Parathyroid adenoma (tissue), 2 donors: ENCODE measurements around the gene FAM162A.
"Not testable (repeated sequence)": the region's sequence is repeated elsewhere in the genome, so short reads cannot be mapped to it uniquely, and the experiment has no call there.

Experiments used
- H2AFZ ChIP-seq: fragments of 300-600 bp; sonication (generic); one replicate; pipeline ENCODE4 v1.7.0; 2017; ENCODE audit warnings: antibody characterized with exemption, mild to moderate bottlenecking
- H3K27ac ChIP-seq: fragments of 300-600 bp; sonication (generic); one replicate; pipeline ENCODE4 v1.7.0; 2017
- H3K27me3 ChIP-seq: fragments of 300-600 bp; sonication (generic); one replicate; pipeline ENCODE4 v1.7.0; 2017; ENCODE audit warnings: low read length; ENCODE audit not compliant: control insufficient read depth, insufficient read depth
- H3K36me3 ChIP-seq: fragments of 300-600 bp; sonication (generic); one replicate; pipeline ENCODE4 v1.7.0; 2017; ENCODE audit warnings: low read length; ENCODE audit not compliant: control insufficient read depth, insufficient read depth
- H3K4me1 ChIP-seq: fragments of 300-600 bp; sonication (generic); one replicate; pipeline ENCODE4 v1.7.0; 2017; ENCODE audit warnings: control low read depth
- H3K4me2 ChIP-seq: fragments of 300-600 bp; sonication (generic); one replicate; pipeline ENCODE4 v1.7.0; 2017; ENCODE audit warnings: low read length
- H3K4me3 ChIP-seq: fragments of 300-600 bp; sonication (generic); one replicate; pipeline ENCODE4 v1.7.0; 2017; ENCODE audit warnings: low read depth, low read length
- H3K79me2 ChIP-seq: fragments of 300-600 bp; sonication (generic); one replicate; pipeline ENCODE4 v1.7.0; 2017; ENCODE audit warnings: control low read depth
- H3K9ac ChIP-seq: fragments of 300-600 bp; sonication (generic); one replicate; pipeline ENCODE4 v1.7.0; 2017; ENCODE audit warnings: mild to moderate bottlenecking
- H3K9me3 ChIP-seq: fragments of 300-600 bp; sonication (generic); one replicate; pipeline ENCODE4 v1.7.0; 2017; ENCODE audit warnings: low read length; ENCODE audit not compliant: control insufficient read depth
- TF ChIP-seq, protein P1 (sequence below): fragments of 300-600 bp; sonication (generic); IDR thresholded peaks from one replicate; pipeline ENCODE4 v1.7.0; 2017; ENCODE audit warnings: antibody characterized with exemption, mild to moderate bottlenecking
- donor health status: primary hyperparathyroidism.

FAM162A gene

DNA sequence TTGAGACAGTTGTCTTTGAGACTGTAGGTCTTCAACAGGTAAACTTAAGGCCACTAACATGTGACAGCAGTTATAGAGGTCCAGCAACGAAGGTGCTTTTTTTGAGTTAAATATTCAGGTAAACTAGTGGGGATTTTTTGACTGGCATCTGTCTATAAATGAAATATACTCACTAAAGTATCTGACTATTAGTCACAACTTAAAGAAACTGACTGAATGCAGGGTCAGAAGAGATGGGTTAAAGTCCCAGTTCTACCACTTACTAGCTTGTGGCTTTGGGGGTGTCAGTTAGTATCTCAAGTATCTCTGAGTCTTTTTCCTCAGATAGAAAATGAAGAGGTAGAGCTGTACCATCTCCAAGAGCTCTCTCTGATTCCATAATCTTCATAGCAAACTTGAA, 18.9 kb upstream of the FAM162A start:
- TF ChIP-seq, protein P1, sequence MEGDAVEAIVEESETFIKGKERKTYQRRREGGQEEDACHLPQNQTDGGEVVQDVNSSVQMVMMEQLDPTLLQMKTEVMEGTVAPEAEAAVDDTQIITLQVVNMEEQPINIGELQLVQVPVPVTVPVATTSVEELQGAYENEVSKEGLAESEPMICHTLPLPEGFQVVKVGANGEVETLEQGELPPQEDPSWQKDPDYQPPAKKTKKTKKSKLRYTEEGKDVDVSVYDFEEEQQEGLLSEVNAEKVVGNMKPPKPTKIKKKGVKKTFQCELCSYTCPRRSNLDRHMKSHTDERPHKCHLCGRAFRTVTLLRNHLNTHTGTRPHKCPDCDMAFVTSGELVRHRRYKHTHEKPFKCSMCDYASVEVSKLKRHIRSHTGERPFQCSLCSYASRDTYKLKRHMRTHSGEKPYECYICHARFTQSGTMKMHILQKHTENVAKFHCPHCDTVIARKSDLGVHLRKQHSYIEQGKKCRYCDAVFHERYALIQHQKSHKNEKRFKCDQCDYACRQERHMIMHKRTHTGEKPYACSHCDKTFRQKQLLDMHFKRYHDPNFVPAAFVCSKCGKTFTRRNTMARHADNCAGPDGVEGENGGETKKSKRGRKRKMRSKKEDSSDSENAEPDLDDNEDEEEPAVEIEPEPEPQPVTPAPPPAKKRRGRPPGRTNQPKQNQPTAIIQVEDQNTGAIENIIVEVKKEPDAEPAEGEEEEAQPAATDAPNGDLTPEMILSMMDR = no peak
- H3K27me3 ChIP-seq = no peaks in the 10 kb centered on the region
- no peaks in the 10 kb centered on the region for H3K9me3 ChIP-seq
- no peaks in the 10 kb centered on the region for H3K79me2 ChIP-seq
- peaks cover 6% of the 10 kb centered on the region for H3K4me1 ChIP-seq
- no peak overlapping the region for H3K27ac ChIP-seq
- no peak overlapping the region for H3K9ac ChIP-seq
- H3K4me2 ChIP-seq = no peak overlapping the region
- H2AFZ ChIP-seq = no peak overlapping the region
- no peaks in the 10 kb centered on the region for H3K36me3 ChIP-seq
- H3K4me3 ChIP-seq = no peak overlapping the region

DNA sequence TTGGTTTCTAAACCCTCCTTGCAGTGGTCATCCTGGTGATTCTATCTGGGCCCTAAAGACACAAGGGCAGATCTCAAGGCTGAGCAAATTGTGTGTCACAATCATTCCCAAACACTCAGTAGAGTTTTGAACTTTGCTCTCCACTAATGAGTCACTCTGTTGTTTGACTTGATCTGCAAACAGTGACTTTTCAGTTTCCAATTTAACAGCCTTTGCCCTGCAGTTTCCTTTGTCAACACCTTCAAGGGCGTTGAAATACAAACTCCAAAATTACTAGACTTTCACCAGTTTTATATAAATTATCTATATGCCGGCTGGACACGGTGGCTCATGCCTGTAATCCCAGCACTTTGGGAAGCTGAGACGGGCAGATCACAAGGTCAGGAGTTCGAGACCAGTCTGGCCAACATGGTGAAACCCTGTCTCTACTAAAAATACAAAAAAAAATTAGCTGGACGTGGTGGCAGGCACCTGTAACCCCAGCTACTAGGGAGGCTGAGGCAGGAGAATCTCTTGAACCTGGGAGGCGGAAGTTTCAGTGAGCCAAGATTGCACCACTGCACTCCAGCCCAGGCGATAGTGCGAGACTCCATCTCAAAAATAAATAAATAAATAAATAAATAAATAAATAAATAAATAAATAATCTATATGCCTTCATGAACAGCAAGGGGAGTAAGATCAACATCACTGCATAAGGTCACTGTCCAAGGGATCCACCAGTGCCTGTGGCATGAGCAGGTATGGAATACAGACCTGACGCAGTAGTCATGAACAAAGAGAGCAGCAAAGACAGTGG, 18.2 kb upstream of the FAM162A start:
- H3K4me2 ChIP-seq, H3K36me3 ChIP-seq, H3K4me1 ChIP-seq, H3K4me3 ChIP-seq, H3K27me3 ChIP-seq, H2AFZ ChIP-seq, H3K79me2 ChIP-seq, H3K9ac ChIP-seq, H3K9me3 ChIP-seq, H3K27ac ChIP-seq: not testable (repeated sequence)

DNA sequence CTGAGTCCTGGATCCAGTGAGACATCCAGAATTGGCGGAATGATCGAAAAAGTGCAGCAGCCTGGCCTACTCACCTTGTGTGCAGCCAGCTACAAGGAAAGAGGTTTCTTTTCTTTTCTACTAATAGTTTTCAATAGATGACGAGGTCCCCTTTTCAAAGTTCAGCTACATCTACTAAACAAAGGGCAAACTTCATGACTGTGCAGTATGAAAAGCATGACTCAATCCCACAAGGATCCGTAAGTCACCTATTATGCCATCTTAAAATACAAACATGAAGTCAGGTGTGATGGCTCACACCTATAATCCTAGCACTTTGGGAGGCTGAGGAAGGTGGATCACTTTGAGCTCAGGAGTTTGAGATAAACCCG, 17.6 kb upstream of the FAM162A start:
- no peak overlapping the region for H3K4me2 ChIP-seq
- no peaks in the 10 kb centered on the region for H3K27me3 ChIP-seq
- H2AFZ ChIP-seq = no peak overlapping the region
- H3K4me3 ChIP-seq = no peak overlapping the region
- H3K4me1 ChIP-seq = peaks cover 6% of the 10 kb centered on the region
- no peaks in the 10 kb centered on the region for H3K9me3 ChIP-seq
- no peak overlapping the region for H3K9ac ChIP-seq
- TF ChIP-seq, protein P1 = no peak
- no peak overlapping the region for H3K27ac ChIP-seq
- H3K36me3 ChIP-seq = no peaks in the 10 kb centered on the region
- H3K79me2 ChIP-seq = no peaks in the 10 kb centered on the region

DNA sequence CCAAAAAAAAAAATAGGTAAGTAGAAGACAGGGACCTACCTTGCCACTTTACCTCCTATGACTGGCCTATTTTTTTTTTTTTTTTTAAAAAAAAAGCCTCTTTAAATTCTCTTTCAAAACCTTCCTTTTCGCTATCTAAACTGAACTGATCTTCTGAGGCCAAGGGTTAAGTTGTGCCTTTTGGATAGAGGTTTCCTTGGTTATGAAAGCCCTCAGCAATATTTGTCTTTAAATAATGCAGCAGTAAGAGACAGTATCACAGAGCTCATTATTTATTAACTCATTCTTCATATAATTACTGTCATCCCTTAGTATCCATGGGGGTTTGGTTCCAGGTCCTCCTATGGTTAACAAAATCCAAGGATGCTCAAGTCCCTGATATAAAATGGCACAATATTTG, 9.9 kb upstream of the FAM162A start:
- H3K9ac ChIP-seq = no peak overlapping the region
- H3K4me1 ChIP-seq = peaks cover 4% of the 10 kb centered on the region
- no peaks in the 10 kb centered on the region for H3K79me2 ChIP-seq
- H3K4me2 ChIP-seq = no peak overlapping the region
- H3K9me3 ChIP-seq = no peaks in the 10 kb centered on the region
- no peaks in the 10 kb centered on the region for H3K36me3 ChIP-seq
- no peak overlapping the region for H3K27ac ChIP-seq
- TF ChIP-seq, protein P1 = no peak
- H3K27me3 ChIP-seq = no peaks in the 10 kb centered on the region
- no peak overlapping the region for H3K4me3 ChIP-seq
- no peak overlapping the region for H2AFZ ChIP-seq

DNA sequence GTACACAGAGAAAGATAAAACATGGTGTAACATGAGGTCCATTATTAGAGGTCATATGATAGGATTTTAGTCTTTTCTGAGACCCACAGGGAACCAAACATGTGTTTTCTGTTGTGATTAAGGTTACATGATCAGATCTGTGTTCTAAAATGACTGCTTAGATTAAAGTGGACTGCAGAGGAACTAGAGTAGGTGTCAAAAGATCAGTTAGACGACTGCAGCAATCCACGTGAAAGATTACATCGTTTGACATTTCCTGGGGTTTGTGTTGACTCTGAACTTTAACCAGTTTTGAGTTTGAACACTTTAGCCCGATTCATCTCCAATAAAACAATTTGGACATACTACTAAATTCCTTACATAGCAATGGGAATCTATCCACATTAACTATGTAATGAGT, 6.0 kb upstream of the FAM162A start:
- Histone ChIP-seq H3K4me3 (no peak overlapping the region), H3K9me3 (no peaks in the 10 kb centered on the region), H3K4me1 (no peaks in the 10 kb centered on the region), H3K27ac (no peak overlapping the region), H3K27me3 (no peaks in the 10 kb centered on the region), H3K9ac (no peak overlapping the region), H3K4me2 (no peak overlapping the region), H2AFZ (no peak overlapping the region), H3K79me2 (peaks cover 5% of the 10 kb centered on the region), H3K36me3 (no peaks in the 10 kb centered on the region)
- TF ChIP-seq, protein P1 = no peak
